HS-27A (cell line): ENCODE results near the gene SAP30.

Source experiments
- DNase-seq: peaks from one replicate; pipeline ENCODE4 v3.0.0-alpha.2; 2012; ENCODE audit warnings: low read depth, missing footprints

SAP30 gene

GRCh38 chr4:173370477-173371291 is at the start of gene SAP30:
TSS of gene SAP30 (plus strand) at chr4:173370954. CDS start at chr4:173371183, 229 bp downstream.
- peak; percentile 83 for DNase-seq

GRCh38 chr4:173325007-173325736 is 45.6 kb upstream of the SAP30 start:
- DNase-seq: no peak

GRCh38 chr4:173328236-173328901 is 42.4 kb upstream of the SAP30 start:
- DNase-seq: no peak

GRCh38 chr4:173330590-173330989 is 40.2 kb upstream of the SAP30 start:
- no peak for DNase-seq

- no peak for DNase-seq
Observed at GRCh38 chr4:173332021-173332487, 38.7 kb upstream of the SAP30 start.

GRCh38 chr4:173332963-173333657 is 37.6 kb upstream of the SAP30 start:
- no peak for DNase-seq

GRCh38 chr4:173333658-173334084 is 37.1 kb upstream of the SAP30 start:
- no peak for DNase-seq

GRCh38 chr4:173334085-173334890 is 36.5 kb upstream of the SAP30 start, which contains the start of gene HMGB2:
TSS of gene HMGB2 (minus strand) at chr4:173334358. CDS start at chr4:173333649, 709 bp downstream.
- peak; percentile 95 for DNase-seq

- DNase-seq: peak; percentile 64
Observed at GRCh38 chr4:173334891-173335752, 35.6 kb upstream of the SAP30 start.

- DNase-seq: no peak
Observed at GRCh38 chr4:173337463-173337862, 33.3 kb upstream of the SAP30 start.

- no peak for DNase-seq
Observed at GRCh38 chr4:173343832-173344397, 26.8 kb upstream of the SAP30 start.

GRCh38 chr4:173345648-173346047 is 25.1 kb upstream of the SAP30 start:
- no peak for DNase-seq

GRCh38 chr4:173346074-173346473 is 24.7 kb upstream of the SAP30 start:
- DNase-seq: peak; percentile 70

GRCh38 chr4:173347467-173347866 is 23.3 kb upstream of the SAP30 start:
- DNase-seq: no peak

GRCh38 chr4:173357939-173358338 is 12.8 kb upstream of the SAP30 start:
- DNase-seq: no peak

- DNase-seq: no peak
Observed at GRCh38 chr4:173360587-173361221, 10.1 kb upstream of the SAP30 start.

GRCh38 chr4:173362666-173363065 is 8.1 kb upstream of the SAP30 start:
- no peak for DNase-seq

GRCh38 chr4:173365359-173365996 is 5.3 kb upstream of the SAP30 start:
- no peak for DNase-seq

- DNase-seq: no peak
Observed at GRCh38 chr4:173367285-173367684, 3.5 kb upstream of the SAP30 start.
